GM18498 (cell line): ENCODE data around the gene FER.

Source experiments
- ATAC-seq: cut with Tn5 transposase; IDR thresholded peaks from one replicate; pipeline ENCODE4 v1.9.1; 2021; ENCODE audit warnings: mild to moderate bottlenecking, moderate library complexity; ENCODE audit not compliant: unreplicated experiment

Gene FER

DNA sequence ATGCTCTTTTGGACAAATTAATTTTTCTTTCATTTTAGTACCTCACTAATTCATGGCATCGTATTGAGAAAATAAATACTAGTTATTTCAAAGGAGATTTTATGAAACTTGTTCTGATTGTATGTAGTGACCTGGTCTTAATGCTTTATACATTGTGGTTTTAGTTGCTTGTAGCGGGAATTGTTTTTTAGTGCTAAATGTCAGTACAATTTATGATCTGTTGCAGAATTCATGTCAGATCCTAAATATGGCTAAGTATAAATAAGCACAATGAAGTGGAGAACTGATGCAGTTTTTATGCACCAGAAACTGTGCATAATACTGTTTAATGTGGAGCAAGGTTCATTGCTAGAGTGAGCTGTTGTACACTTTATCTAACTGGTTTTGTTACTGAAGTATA is 353.3 kb downstream of the FER start:
- ATAC-seq, result no peak

GRCh38 chr5:109102096-109102690 is 354.5 kb downstream of the FER start:
- no peak for ATAC-seq

- ATAC-seq, result no peak
Observed at GRCh38 chr5:109105631-109106267, 358.1 kb downstream of the FER start.

DNA sequence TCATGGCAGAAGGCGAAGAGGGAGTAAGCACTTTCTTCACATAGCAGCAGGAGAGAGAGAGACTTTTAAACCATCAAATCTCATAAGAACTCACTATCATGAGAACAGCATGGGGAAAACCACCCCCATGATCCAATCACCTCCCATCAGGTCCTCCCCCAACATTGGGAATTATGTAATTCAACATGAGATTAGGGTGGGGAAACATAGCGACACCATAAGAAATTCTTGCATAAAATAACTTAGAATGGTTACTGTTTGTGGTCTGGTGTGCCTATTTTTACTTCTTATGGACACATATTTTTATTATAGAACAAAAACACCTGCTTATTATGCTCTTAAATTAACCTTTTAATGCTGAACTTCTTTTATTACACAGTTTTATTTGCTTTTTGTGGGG is 364.0 kb downstream of the FER start:
- ATAC-seq, result no peak

DNA sequence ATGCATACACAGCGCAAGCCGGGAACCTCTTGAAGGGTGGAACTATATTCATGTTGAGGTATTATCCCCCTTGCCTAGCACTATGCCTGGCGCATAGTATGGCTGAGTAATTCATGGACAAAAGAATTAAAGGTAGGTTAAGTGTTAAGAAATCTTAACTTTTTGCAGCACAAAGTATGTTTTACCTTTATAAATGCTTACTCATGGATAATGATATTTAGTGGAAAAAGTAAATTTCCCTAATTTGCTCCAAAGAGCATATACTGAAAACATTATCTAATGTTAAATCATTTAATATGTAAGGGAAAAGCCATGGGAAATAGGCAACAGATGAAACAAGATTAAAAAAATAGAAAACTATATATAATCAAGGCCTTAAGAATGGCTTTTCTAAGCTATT is 365.9 kb downstream of the FER start:
- ATAC-seq, result no peak

DNA sequence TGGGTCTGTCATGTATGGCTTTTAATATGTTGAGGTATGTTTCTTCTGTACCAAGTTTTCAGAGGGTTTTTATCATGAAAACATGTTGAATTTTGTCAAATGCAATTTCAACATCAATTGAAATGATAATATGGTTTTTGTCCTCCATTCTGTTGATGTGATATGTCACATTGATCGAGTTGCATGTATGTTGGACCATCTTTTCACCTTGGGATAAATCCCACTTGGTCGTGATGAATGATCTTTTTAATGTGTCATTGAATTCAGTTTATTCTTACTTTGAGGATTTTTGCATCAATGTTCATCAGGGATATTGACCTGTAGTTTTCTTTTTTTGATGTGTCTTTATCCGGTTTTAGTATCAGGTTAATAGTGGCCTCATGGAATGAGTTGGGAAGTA is 373.5 kb downstream of the FER start:
- no peak for ATAC-seq

DNA sequence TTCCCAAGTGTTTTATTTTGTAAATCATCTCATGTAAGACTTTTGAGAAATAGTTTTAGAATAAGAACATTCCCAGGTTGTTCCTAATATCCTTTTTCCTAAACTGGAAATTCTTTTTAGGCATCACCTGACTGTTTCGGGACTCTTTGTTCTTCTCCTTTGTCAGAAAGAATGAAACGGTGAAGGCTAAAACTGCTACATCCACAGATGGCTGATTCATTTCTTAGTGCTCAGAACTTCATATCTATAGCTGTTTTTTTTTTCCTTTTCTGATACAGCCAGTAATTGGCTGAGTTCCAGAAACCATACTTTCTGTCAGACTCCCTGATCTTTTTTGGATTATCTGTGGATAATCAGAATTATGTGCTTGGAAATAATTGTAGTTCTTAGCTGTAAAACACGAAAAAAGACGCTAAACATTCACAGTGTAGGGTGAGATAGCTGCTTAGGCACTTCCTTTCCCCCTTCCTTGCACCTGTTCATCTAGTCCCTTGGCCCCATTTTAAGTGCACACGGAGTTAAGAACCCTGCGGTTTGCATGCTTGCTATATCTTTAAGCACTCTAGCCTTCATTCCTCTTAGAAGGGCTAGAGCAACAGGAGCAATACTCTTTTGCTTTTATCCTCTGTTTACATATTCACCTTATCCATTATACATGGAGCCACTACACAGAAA is 378.2 kb downstream of the FER start:
- ATAC-seq, result no peak

GRCh38 chr5:109126481-109126880 is 378.8 kb downstream of the FER start:
- ATAC-seq, result no peak

DNA sequence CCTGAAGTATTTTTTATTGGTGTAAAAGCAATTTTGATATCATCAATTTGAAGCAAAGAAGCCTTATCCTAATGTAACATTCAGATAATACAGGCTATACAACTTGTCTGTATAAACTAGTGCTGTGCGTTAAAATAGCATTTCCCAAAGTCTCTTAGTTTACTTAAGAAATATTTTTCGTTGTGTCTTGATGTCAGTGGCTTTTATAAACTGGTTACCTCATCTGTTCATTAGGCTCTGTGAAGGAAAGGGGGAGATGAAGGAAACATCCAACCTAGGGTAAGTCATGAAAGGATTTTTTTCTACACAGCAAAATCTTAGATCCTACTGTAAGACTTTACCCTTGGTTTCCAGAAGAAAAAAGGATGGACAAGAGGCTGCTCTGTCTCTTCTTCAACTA is 389.2 kb downstream of the FER start:
- no peak for ATAC-seq

DNA sequence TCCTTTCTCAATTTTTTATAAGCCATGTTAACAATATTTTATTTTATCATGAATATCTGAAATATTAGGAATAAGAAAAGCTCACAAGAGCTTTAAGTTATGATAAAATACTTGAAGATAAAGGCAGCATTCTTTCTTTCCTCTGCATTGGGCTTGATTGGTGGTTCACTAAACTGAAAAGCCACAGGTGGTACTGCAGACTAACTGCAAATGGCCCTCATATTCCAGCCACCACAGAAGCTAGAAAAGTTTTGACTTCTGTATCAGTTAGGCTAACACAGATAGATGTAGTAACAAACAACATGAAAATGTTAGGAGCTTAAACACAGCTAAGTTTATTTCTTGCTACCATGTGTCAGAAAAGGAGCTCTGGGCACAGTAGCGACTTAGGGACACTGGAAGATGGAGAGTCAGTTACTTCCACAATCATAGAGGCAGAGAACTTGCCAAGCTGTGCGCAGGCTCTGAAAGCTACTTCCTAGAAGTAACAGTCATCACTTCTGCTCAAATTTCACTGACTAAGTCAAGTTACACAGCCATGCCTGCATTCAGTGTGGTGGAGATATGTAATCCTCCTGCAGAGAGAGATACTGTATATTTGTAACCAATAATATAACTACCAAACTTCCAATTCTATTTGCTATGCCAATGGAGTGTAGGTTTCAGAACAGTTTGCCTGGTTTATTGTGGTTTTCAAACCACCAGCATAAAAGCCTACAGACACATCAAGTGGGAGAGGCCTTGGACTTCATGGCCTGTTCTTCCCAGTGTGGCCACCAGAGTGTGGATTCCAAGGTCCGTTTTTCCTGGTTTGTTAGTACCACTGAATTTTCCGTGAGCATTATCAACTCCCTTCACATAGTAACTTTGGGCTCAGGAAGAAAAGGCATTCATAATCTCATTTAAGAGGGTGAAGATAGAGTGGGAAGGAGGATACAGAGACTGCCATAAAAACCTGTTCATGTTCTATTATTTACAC is 393.8 kb downstream of the FER start:
- no peak for ATAC-seq

- no peak for ATAC-seq
Observed at GRCh38 chr5:109143031-109143430, 395.3 kb downstream of the FER start.

- no peak for ATAC-seq
Observed at GRCh38 chr5:109145139-109145538, 397.4 kb downstream of the FER start.

GRCh38 chr5:109146591-109146990 is 398.9 kb downstream of the FER start:
- no peak for ATAC-seq

DNA sequence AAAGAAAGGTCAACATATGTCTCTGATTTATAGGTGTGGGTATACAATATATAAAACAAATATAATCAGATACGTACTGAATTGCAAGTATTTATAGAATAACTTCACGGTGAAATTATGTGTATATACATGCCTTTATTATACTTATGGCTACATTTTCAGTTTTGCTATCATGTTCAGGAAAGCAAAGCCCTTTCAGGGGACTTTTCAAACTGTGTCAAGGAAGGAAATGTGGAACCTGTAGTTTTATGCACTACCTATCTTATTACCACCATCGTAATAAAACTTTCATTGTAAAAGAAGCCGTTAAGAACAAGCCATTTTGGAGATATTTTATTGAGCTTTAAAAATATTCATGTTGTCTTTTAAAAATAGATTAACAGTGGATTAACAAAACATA is 404.9 kb downstream of the FER start:
- no peak for ATAC-seq

DNA sequence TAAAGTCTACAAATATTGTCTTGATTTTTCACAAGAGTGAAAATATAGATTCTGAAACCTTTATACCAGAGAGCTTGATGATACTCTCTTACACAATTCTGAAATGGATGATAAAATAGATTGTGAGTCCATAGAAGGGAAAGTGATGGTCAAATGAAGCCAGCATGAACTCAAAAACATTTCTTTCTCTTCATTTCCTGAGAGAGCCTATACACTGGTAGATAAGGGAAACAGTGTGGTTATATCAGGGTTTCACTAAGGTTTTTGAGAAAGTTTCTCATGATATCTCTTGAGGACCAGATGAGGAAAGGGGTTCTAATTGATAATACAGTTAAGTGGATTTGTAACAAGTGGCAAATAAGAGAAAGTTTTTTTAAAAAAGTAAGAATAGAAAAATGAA is 407.9 kb downstream of the FER start:
- ATAC-seq, result peak; percentile 82

DNA sequence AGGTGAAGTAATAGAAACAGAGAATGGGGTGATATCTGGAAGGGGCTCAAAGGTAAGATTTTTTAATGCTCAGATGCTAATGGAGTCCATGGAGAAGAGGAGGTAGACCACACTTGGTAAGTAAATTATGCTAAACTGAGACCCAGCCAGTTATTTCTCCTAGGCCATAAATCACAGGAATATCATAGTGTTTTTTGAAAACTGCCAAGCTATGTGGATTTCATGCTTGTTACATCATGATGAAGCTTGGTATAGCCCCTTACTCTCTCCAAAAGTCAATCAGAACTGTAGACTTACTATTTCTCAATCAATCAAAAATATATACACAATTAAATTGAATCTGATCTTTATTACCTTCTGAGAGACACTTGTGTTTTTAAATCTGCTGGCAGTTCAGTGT is 409.2 kb downstream of the FER start:
- ATAC-seq, result no peak

GRCh38 chr5:109160468-109160867 is 412.8 kb downstream of the FER start:
- no peak for ATAC-seq

DNA sequence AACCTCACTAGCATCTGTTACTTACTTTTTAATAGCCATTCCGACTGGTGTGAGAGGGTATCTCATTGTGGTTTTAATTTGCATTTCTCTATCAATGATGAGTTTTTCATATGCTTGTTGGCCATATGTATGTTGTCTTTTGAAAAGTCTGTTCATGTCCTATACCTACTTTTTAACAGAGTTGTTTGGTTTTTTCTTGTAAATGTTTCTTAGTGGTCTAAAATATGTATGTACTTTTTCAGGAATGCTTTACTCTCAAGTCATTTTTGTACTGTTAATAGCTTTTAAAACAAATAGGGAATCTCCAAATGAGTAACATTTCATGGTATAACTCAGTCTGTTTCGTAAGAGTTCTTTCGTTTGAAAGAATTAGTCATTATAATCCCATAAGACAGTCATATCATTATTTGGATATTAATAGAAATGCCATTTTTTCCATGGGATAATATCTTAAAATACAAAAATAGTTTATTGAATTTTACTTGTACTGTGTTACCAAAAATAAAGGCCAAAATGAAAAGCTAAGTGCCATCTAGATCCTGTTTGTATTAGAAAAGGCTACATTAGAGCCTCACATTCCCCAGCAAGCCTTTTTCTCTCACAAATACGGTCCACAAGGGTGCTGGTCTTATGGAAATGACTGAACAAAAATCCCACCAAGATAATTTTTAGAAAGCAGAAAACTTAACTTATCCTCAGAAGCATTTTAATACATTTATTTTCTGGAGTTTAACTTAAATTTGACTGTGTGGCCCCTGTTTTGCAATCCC is 414.4 kb downstream of the FER start:
- ATAC-seq, result peak; percentile 88

- ATAC-seq, result no peak
Observed at GRCh38 chr5:109163336-109163735, 415.6 kb downstream of the FER start.

GRCh38 chr5:109164001-109164400 is 416.3 kb downstream of the FER start:
- ATAC-seq, result no peak

DNA sequence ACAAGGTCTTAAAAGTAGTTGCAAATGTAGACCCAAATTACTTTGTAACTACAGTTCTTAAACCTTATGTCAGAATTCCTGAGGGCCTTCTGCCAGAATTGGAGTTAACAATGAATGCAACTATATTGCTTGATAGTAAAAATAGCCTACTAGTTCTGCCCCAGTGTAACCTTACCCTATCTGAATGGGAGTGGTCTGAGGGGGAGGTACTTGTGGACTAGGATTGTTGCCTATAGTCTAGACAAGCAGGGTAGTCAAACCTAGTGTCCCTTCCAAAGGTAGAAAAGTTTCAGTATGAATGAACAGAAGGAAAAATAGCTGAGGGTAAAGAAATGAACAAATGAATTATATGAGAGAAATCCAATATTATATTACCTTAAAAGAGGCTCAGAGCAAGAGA is 419.9 kb downstream of the FER start:
- ATAC-seq, result no peak
